GM18507 (cell line): ENCODE results near the gene CHAC1.
"Not testable (repeated sequence)": the region's sequence is repeated elsewhere in the genome, so short reads cannot be mapped to it uniquely, and the experiment has no call there.

Experiments
- DNase-seq: peaks from one replicate; pipeline ENCODE4 v3.0.0; 2011; ENCODE audit warnings: low read depth; ENCODE audit not compliant: insufficient read length; ENCODE audit errors: extremely low spot score
- FAIRE-seq: peaks from 2 replicates; lab custom pipeline; 2011; peaks lifted over from hg19 to GRCh38; lab: Jason Lieb, UNC

Gene CHAC1

DNA sequence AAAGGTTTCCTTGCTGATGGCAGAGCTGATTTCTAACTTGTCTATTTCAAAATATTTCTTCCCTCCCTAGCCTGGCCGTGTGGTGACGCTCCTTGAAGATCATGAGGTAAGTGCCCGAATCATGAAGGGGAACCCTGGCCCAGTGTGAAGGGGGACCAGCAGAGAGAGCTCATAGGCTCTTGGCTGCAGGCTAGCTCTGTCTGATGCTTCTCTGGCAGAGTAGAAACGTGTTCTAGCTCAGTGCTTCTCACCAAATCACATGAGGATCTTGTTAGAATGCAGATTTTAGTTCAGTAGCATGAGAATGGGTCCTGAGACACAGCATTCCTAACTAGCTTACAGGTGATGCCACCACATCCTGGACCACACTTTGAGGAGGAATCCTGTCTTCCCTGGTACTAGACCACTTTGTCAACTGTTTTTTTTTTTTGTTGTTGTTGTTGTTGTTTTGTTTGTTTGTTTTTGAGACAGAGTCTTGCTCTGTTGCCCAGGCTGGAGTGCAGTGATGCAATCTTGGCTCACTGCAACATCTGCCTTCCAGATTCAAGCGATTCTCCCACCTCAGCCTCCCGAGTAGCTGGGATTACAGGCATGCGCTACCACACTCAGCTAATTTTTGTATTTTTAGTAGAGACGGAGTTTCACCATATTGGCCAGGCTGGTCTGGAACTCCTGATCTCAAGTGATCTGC, 1.0 kb downstream of the CHAC1 start:
- not testable (repeated sequence) for FAIRE-seq, DNase-seq

DNA sequence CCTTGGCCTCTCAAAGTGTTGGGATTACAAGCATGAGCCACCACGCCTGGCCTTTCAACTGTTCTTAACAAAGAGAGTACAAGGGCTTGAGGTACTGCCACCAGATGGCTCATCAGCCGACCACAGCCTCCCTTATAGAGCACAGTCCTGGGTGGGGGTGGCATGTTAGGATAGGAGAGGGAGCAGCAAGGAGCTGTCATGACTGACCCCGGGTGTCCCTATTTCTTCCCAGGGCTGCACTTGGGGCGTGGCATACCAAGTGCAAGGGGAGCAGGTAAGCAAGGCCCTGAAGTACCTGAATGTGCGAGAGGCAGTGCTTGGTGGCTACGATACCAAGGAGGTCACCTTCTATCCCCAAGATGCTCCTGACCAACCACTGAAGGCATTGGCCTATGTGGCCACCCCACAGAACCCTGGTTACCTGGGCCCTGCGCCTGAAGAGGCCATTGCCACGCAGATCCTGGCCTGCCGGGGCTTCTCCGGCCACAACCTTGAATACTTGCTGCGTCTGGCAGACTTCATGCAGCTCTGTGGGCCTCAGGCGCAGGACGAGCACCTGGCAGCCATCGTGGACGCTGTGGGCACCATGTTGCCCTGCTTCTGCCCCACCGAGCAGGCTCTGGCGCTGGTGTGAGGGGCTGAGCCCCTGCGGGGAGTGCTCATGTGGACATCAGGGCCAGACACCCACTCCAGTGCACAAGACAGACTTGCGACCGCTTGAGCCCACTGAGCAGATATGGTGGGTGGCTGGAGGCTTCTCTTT, 2.1 kb downstream of the CHAC1 start:
- FAIRE-seq (no peak), DNase-seq (no peak)

DNA sequence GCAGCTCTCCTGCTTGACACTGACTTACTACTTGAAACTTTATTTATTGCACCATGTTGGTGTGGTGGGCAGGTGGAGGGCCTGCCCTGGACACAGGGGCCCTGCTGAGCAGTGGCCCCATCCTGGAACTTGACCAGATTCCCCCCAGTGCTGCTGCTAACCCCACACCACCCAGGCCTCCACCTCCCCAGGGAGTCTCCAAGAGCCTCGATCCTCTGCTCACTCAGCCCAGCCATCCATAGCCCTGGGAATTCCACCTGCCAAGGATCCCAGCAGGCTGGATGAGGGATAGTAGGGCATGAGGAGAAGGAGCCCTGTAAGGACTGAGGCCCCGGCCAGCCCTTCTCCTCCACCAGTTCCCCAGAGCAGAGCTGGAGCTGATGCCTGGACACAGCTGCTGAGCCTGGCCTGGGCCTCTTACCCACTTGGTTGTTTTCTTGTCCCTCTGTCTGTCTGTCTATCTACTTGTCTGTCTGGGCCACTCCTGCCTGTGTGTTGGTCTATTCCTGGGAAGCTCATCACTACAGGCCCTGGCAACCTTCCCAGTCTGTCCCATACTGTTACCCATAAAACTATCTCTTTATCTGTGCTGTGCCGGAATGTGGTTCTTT, 2.8 kb downstream of the CHAC1 start:
- no peak for FAIRE-seq
- DNase-seq = no peak

DNA sequence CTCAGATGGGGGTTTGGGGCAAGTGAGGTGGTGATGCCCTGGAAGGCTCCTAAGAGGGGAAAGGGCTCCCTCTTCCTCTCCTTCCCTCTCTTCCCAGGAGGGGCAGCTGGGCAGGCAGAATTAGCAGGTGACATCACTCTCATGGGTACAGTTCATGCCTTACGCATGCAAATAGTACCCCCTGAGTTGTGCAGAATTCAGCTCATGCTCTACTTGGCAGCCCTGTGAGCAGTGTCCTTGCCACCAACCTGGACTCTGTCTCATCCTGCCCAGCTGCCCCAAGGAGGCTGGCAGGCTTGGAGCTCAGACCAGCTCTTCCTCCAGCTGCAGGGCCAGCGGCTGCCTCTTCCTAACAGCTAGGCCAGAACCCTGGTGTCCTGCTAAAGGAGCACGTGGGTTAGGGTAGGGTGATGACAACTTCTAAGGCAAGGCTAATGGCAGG, 3.3 kb downstream of the CHAC1 start:
- DNase-seq (no peak), FAIRE-seq (no peak)

DNA sequence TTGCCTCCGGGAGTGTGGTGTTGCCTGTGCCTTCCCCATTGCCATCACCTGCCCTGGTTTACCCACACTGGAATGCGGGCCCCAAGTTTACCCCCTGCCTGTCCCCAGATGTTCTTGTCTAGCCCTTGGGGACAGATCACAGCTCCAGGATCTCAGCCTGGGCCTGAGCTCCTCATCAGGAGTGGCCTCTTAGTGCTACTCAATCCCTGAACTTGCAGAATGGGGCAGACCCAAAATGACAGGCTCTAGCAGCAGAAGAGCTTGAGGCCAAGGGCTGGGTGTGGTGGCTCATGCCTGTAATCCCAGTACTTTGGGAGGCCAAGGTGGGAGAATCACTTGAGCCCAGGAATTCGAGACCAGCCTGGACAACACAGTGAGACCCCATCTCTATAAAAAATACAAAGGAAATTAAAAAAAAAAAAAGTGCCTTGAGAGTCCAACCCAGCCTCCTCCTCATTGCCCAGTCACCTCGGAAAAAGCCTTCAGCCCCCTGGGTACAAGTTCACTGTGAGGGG, 3.8 kb downstream of the CHAC1 start:
- no peak for DNase-seq
- FAIRE-seq = no peak

DNA sequence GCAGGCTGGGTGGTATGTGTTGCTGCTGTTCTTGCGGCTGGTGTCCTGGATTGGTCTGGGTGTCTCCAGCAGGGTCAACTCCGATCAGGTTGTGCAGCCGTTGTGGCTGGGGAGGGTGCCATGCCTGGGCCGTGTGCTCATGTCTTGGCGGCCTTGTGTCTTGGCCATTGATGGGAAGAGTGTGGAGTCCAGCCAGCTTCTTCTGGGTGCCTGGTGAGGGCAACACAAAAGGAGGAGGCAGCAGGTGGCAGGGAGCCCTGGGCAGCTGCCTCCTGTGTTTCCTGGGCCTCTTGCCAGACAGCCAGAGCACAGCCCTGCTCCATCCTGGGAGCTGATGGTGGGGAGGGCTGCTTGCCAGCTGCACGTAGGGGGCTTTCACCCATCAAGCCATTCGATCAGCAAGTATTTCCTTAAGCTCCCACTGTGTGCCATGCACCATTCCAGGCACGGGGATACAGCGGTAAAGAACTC, 4.3 kb downstream of the CHAC1 start:
- DNase-seq = no peak
- FAIRE-seq = no peak

DNA sequence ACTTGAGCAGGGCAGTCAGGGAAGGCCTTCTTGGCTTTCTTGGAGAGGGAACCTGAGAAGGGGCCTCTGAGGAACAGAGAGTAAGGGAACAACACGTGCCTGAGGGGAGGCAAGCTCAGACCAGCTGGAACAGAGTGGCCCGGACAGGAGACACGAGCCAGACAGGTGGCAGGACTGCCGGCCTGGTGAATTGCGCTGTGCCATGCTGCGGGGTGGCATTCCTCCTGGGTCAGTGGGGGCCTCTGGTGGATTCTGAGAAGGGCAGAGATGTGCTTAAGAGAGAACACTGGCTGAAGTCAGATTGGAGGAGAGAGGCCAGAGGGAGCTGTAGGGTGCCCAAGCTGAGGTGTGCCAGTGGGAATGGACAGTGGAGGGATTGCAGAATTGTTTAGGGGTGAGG, 4.9 kb downstream of the CHAC1 start:
- no peak for DNase-seq
- FAIRE-seq = no peak

DNA sequence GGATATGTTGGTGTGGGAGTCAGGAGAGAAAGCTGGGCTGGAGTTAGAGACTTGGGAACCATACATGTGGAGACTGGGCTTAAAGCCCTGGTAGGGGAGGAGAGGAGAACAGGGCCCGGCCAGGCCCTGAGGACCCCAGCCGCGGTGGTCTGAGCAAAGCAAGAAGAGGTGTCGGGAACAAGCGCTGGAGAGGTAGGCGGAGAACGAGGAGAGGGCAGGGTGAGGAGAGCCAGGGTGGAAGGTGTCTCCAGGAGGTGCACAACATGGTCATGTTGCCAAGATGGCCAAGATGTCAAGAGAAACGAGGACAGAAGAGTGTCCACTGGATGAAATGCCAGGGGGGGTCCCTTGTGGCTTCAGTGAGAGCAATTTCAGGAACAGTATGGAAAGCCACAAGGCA, 5.5 kb downstream of the CHAC1 start:
- FAIRE-seq = no peak
- no peak for DNase-seq

DNA sequence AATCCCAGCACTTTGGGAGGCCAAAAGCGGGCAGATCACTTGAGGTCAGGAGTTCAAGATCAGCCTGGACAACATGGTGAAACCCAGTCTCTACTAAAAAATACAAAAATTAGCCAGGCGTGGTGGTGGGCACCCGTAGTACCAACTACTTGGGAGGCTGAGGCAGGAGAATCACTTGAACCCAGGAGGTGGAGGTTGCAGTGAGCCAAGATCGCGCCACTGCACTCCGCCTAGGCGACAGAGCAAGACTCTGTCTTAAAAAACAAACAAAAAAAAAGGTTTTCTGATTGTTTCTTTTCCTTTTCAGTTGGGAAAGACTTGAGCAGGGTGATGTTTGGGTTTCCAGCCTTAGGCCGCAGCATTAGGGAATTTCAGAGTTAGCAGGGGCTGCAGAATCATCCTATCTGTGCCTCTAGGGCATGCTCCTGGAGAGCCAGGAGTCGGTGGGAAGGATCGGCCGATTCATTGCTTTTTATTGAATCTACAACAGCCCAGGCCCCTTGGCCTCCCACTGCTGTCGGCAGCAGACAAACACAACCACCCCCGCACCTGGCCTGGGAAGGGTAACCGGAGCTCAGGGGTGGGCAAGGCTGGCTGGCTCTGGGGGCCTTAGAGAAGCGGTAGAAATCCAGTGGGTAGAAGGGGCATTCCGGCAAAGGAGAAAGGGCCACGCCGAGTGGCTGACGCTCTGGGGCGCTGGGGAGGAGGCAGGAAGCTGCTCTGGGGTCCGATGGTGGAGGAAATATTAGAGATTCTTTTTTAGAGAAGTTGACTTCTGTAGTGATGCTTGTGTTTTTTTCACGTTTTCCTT, 6.3 kb downstream of the CHAC1 start:
- no peak for DNase-seq
- FAIRE-seq = no peak

DNA sequence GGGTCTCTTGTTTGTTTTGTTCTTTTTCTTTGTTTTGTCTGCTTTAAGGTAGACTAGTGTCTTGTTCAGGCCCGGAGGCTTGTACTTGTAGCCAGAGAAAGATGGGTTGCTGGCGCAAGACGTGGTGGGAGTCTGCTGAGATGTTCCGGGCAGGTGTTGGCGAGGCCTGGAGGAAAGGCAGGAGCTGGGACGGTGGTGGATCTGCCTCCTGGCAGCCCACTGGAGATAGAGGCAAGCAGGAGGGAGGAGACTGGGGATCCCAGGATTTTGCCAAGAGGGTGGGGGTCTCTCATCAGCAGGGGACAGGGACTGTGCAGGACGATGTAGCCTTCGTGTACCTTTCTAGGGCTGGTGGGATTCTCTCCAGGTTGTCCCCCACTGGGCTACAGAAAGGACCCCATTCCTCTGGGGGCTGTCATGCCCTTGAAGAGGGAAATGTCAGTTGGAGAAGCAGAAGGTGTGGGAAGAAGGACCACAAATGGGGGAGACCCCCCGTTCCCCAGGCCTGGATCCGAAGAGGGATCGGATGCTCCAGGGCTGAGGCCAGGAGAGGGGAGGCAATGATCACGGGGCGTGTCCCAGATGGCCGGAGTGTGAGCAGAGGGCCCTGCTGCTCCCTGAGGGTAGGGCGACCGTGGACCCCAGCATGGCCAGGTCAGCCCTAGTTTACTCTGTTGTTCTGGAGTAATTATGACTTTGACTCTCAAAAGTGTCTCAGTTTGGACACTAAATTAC, 7.0 kb downstream of the CHAC1 start:
- FAIRE-seq (no peak), DNase-seq (no peak)

DNA sequence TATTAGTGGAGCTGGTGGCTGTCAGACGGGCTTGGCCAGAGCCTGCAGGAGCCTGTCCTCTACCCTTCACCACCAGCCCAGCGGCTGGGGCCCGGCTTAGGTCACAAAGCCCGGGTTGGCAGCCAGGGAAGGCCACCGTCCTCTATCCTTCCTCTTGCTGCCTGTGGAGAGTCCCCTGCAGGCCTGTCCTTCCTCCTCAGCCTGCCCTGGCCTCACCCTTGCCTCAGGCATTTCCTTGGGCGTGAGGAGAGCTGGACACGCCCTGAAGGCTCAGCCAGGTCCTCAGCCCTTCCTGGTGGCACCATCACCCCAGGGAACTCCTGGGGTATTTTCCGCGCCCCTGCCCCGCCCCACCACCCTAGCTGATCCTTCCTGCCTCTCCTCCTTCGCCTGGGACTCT, 7.7 kb downstream of the CHAC1 start:
- FAIRE-seq (no peak), DNase-seq (no peak)

DNA sequence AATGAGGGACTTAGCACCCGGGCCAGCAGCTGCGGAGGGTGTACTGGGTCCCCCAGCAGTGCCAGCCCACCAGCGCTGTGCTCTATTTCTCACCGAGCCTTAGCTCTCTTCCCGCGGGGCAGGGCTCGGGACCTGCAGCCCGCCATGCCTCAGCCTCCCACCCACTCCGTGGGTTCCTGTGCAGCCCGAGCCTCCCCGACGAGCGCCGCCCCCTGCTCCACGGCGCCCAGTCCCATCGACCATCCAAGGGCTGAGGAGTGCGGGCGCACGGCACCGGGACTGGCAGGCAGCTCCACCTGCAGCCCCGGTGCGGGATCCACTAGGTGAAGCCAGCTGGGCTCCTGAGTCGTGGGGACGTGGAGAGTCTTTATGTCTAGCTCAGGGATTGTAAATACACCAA, 8.5 kb downstream of the CHAC1 start:
- not testable (repeated sequence) for DNase-seq, FAIRE-seq

DNA sequence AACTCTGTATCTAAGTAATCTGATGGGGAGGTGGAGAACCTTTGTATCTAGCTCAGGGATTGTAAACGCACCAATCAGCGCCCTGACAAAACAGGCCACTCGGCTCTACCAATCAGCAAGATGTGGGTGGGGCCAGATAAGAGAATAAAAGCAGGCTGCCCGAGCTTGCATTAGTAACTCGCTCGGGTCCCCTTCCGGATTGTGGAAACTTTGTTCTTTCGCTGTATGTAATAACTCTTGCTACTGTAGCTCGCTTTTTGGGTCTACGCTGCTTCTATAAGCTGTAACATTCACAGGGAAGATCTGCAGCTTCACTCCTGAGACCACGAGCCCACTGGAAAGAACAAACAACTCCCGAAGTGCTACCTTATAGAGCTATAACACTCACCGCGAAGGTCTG, 9.0 kb downstream of the CHAC1 start:
- not testable (repeated sequence) for DNase-seq, FAIRE-seq

DNA sequence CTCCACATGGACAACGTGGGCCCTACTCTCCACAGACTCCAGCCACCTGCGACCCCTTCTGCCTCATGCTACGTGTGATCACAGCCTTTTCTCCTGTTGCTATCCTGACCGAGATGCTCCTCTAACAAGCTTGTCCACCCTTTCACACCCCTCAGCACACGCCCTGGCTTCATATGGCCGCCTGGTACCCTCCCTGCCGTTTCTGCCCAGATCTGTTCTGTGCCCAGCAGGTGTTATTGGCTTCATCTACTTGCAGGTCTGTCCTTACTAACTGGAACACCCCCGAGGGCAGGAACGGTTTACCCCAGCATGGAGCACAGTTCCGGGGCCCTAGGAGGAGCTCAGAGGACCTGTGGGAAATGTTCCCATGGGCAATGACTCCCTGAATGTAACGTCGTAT, 9.9 kb downstream of the CHAC1 start:
- FAIRE-seq (no peak), DNase-seq (no peak)

DNA sequence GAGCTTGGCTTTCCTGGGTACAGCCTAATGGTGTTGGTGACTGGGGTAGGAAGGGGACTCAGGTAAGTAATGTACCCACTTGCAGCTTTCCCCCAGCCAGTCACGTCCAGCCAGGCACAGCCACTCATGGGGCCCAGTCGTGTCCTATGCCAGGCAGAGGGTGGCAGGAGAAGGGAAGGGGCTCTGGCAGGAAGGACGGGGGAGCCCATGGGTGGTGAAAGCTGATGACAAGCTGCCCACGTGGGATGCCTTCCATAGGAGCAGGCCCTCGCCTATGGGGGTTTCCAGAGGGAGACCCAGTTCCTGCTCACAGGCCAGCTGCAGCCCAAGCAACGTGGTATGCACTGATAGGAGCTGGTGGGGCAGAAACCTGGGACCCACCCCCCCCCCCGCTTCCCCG, 10.7 kb downstream of the CHAC1 start:
- DNase-seq (no peak), FAIRE-seq (no peak)

DNA sequence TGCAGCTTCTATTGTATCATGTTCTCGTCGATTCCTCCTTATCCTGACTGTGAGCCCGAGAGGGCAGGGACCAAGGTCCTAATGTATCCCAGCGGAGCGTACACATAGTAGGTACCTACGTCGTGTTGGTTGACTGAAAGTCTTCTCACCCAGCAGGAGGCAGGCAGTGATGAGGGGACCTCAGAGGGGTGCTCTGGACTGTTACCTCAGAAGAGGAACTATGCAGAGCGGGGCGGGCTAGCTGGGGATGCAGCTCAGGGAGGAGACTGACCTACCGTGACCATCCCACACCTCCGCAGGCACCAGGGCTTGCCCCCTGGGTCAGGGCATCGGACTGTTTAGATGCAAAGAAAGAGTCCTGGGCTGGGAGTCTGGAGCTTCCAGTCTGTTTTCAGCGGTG, 11.4 kb downstream of the CHAC1 start:
- DNase-seq = no peak
- FAIRE-seq = no peak

DNA sequence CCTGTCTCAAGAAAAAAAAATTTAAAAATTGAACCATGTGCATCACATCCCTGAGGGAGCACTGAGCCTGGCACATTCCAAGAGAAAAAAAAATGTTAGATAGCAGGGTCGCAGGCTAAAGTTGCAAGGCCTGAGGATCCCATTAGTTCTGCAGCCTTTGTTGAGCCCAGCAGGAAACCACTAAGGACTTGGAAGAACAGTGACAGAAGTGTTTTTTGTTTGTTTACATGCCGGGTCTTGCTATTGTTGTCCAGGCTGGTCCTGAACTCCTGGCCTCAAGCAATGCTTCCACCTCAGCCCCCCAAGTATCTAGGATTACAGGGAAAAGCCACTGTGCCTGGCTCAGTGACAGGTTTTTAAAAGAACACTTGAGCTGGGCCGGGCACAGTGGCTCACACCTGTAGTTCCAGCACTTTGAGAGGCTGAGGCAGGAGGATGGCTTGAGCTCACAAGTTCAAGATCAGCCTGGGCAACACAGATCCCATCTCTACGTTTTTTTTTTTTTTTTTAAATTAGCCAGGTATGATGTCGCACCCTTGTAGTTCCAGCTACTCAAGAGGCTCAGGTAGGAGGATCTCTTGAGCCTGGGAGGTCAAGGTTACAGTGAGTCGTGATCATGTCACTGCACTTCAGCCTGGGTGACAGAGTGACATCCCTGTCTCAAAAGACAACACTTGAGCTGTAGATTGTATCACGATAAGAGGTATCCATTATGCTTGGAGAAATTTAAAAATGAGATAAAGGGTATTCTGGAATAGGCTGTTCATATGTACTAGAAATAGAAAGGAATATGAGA, 15.2 kb downstream of the CHAC1 start:
- DNase-seq (no peak), FAIRE-seq (no peak)

DNA sequence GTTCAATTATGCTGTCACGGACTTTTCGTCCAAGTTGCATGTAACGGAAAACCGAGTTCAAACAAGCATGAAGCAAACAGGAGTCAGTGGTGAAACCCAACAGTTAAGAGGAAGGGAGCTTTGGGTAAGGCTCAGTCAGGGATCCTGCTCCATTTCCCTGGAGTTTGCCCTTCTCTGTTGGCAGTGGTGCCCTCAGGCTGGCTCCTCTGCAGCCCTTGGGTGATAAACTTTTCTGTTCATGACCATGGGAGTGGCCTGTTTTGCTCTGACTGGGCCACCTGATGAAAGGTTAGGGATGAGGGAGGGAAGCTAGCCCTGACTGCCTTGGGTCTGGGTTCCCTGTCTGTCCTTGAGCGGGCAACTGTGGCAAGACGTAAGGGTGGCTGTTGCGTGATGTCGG, 16.1 kb downstream of the CHAC1 start:
- FAIRE-seq (no peak), DNase-seq (no peak)
